Neuronal stem cell (in vitro differentiated cells): ENCODE results near the gene SPAAR.

ENCODE experiments used
- DNase-seq: peaks from one replicate; pipeline ENCODE4 v3.0.0-alpha.2; 2013; ENCODE audit warnings: low spot score
- H2AFZ ChIP-seq: one replicate; pipeline ENCODE4 v1.6.1; 2013; ENCODE audit warnings: mild to moderate bottlenecking, low read length, inconsistent platforms
- H2AK5ac ChIP-seq: 2 replicates; pipeline ENCODE4 v1.6.1; 2013; ENCODE audit warnings: low read depth, mild to moderate bottlenecking, inconsistent platforms, low read length, moderate library complexity, mixed read lengths
- H2BK120ac ChIP-seq: 2 replicates; pipeline ENCODE4 v1.6.1; 2013; ENCODE audit warnings: low read depth, mild to moderate bottlenecking, inconsistent platforms, low read length, moderate library complexity, mixed read lengths
- H2BK12ac ChIP-seq: one replicate; pipeline ENCODE4 v1.6.1; 2013; ENCODE audit warnings: low read length, inconsistent platforms
- H2BK15ac ChIP-seq: 2 replicates; pipeline ENCODE4 v1.6.1; 2013; ENCODE audit warnings: mild to moderate bottlenecking, low read length, inconsistent platforms, mixed read lengths
- H2BK5ac ChIP-seq: one replicate; pipeline ENCODE4 v1.6.1; 2013; ENCODE audit warnings: inconsistent platforms, mild to moderate bottlenecking, low read length, moderate library complexity
- H3K14ac ChIP-seq: one replicate; pipeline ENCODE4 v1.6.1; 2013; ENCODE audit warnings: low read length, inconsistent platforms
- H3K18ac ChIP-seq: 2 replicates; pipeline ENCODE4 v1.6.1; 2013; ENCODE audit warnings: low read length, inconsistent platforms
- H3K23ac ChIP-seq: 2 replicates; pipeline ENCODE4 v1.6.1; 2013; ENCODE audit warnings: low read depth, mild to moderate bottlenecking, mixed read lengths, low read length, inconsistent platforms; ENCODE audit not compliant: poor library complexity
- H3K27ac ChIP-seq: replicated peaks from 3 replicates; pipeline ENCODE4 v1.5.1; 2013; ENCODE audit warnings: low read length, inconsistent platforms
- H3K27me3 ChIP-seq, 3 experiments: 2 replicates each; pipeline ENCODE4 v1.6.1; 2013; ENCODE audit warnings: low read length in 3 of 3, mild to moderate bottlenecking in 2 of 3, inconsistent platforms in 1 of 3, low read depth in 1 of 3, mixed read lengths in 1 of 3, moderate library complexity in 1 of 3; ENCODE audit not compliant: control insufficient read depth in 3 of 3, insufficient read depth in 3 of 3
- H3K36me3 ChIP-seq, 2 donors: replicated peaks in 1 of 2; 2 replicates each; pipeline ENCODE4 v1.6.1; 2013; ENCODE audit warnings: low read length in 2 of 2; ENCODE audit not compliant: control insufficient read depth in 2 of 2, insufficient read depth in 2 of 2
- H3K4ac ChIP-seq: 2 replicates; pipeline ENCODE4 v1.6.1; 2013; ENCODE audit warnings: inconsistent platforms, mild to moderate bottlenecking, low read length, moderate library complexity
- H3K4me1 ChIP-seq, 2 donors: 1 replicate in 1 of 2; 2 replicates in 1 of 2; pipeline ENCODE4 v1.6.1; 2013; ENCODE audit warnings: low read length in 2 of 2, low read depth in 1 of 2; ENCODE audit not compliant: control insufficient read depth in 2 of 2, insufficient read depth in 1 of 2
- H3K4me2 ChIP-seq: one replicate; pipeline ENCODE4 v1.6.1; 2013; ENCODE audit warnings: mild to moderate bottlenecking, low read length, inconsistent platforms; ENCODE audit not compliant: insufficient read depth, poor library complexity, severe bottlenecking
- H3K4me3 ChIP-seq, 2 donors: 2 replicates each; pipeline ENCODE4 v1.5.1; 2013; ENCODE audit warnings: low read length in 2 of 2, mild to moderate bottlenecking in 2 of 2, inconsistent platforms in 1 of 2, moderate library complexity in 1 of 2
- H3K79me1 ChIP-seq: one replicate; pipeline ENCODE4 v1.6.1; 2013; ENCODE audit warnings: low read depth, mild to moderate bottlenecking, inconsistent platforms, low read length, moderate library complexity
- H3K9ac ChIP-seq: one replicate; pipeline ENCODE4 v1.6.1; 2013; ENCODE audit warnings: mild to moderate bottlenecking, low read depth, low read length, inconsistent platforms; ENCODE audit not compliant: poor library complexity
- H3K9me3 ChIP-seq, 2 donors: replicated peaks in 1 of 2; 2 replicates each; pipeline versions ENCODE3 to v1.6.1; 2013; ENCODE audit warnings: low read length in 2 of 2, mild to moderate bottlenecking in 2 of 2, inconsistent platforms in 1 of 2, low read depth in 1 of 2, mixed read lengths in 1 of 2, moderate library complexity in 1 of 2; ENCODE audit not compliant: control insufficient read depth in 2 of 2, insufficient read depth in 1 of 2
- H4K8ac ChIP-seq: one replicate; pipeline ENCODE4 v1.6.1; 2013; ENCODE audit warnings: low read depth, mild to moderate bottlenecking, inconsistent platforms, low read length, moderate library complexity
- H4K91ac ChIP-seq: one replicate; pipeline ENCODE4 v1.6.1; 2013; ENCODE audit warnings: low read length, low read depth, mild to moderate bottlenecking, inconsistent platforms; ENCODE audit not compliant: poor library complexity
- WGBS, 2 donors: extraction: QIAGEN DNeasy Blood & Tissue Kit; methylation state at CpG; one replicate each; pipeline ENCODE4 v1.1.7; 2013; ENCODE audit warnings: missing lambda C conversion rate in 2 of 2, mixed read lengths in 1 of 2; ENCODE audit not compliant: insufficient read length in 2 of 2, insufficient replicate concordance in 1 of 2; ENCODE audit errors: extremely low coverage in 2 of 2; 5-methylcytosine and 5-hydroxymethylcytosine counted together

The SPAAR gene

DNA sequence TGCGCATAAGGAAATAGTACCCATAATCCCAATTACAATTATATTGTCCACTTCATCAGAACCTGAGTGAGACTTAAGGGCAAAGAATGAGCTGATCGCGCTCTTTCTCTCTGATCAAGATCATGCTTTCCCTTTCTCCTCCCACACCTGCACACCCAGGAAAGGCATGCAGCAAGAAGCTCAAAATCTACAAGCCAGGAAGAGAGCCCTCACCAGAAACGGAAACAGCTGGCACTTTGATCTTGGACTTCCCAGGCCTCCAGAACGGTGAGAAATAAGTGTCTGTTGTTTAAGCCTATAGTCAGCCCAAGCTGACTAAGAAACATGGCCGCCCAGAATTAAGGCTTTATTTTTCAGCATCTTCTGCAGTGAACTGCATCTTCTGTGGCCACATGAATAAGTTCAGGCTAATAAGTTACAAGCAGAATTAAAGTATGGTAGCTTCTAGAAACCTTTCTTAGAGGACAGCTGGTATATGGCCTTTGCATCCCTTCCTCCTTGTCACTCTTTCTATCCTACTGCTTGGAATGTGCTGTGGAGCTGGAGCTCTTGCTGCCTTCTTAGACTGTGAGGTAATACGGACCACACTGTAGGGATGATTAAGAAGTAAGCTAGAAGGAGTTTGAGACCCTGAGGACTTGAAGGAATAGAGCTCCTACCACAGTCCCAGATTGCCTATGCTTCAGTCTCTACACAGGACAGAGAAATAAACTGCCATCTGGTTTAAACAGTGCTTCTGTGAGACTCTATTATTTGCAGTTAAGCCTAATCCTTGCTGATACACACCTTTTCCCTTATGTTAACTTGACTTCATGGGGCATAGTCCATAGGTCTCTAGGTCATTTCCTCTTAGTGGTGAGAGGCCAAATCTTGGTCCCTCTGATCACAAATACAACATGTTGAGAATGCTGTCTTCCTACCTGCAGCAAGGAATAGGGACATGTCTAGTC lies 31.4 kb downstream of the SPAAR start:
- WGBS, 2 donors = no CpG with 5 or more reads among the region's 7 CpGs

DNA sequence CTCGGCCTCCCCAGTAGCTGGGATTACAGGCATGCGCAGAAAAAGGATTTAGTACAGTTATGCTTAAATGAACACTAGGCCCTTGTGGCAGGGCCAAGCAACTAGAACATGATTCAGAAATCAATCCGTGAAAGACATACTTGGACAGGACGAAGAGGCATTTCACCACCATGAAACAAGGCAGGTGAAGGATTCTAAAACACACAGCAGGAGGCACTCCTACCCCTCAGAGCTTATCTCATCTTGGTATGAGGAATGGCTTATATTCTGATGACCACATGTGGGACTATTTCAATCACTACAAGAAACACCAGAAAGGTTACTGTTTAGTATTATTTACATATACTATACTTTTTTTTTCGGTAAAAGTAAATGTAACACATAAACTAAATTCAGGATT lies 33.0 kb downstream of the SPAAR start:
- Histone ChIP-seq H3K23ac (no peak overlapping the region), H2BK120ac (no peak overlapping the region), H3K14ac (no peak overlapping the region), H3K4me2 (no peak overlapping the region), H2BK12ac (no peak overlapping the region), H3K36me3 (no peaks in the 10 kb centered on the region), H2AFZ (no peak overlapping the region), H2BK15ac (no peak overlapping the region), H3K4me3 (no peak overlapping the region), H4K91ac (no peak overlapping the region), H4K8ac (no peak overlapping the region), H3K27ac (no peak overlapping the region), H3K18ac (no peak overlapping the region), H3K4ac (no peak overlapping the region), H3K27me3 (peaks cover 0 to 22% (median 20%) of the 10 kb centered on the region in 3 experiments), H3K9me3 (peaks cover under 1 to 2% of the 10 kb centered on the region in 2 donors), H3K9ac (no peak overlapping the region), H3K4me1 (no peaks in the 10 kb centered on the region), H2AK5ac (no peak overlapping the region), H2BK5ac (no peak overlapping the region), H3K79me1 (no peaks in the 10 kb centered on the region)
- DNase-seq = no peak
- WGBS, 2 donors = no CpG with 5 or more reads among the region's 5 CpGs

More for the DNA sequence above, 31.4 kb downstream of the SPAAR start:
- H2AFZ ChIP-seq = peak overlapping the region; percentile 36
- H3K23ac ChIP-seq = no peak overlapping the region
- DNase-seq = no peak
- no peak overlapping the region for H4K91ac ChIP-seq
- H3K18ac ChIP-seq = no peak overlapping the region
- H2BK15ac ChIP-seq = no peak overlapping the region
- H3K4me3 ChIP-seq = no peak overlapping the region
- H3K4me1 ChIP-seq = no peaks in the 10 kb centered on the region
- H3K9me3 ChIP-seq = peaks cover 2% of the 10 kb centered on the region in 2 donors
- H3K9ac ChIP-seq = no peak overlapping the region
- peaks cover 0 to 22% (median 20%) of the 10 kb centered on the region in 3 experiments for H3K27me3 ChIP-seq
- no peak overlapping the region for H2BK120ac ChIP-seq
- no peak overlapping the region for H3K4me2 ChIP-seq
- H3K36me3 ChIP-seq = no peaks in the 10 kb centered on the region
- no peak overlapping the region for H2BK5ac ChIP-seq
- no peak overlapping the region for H2BK12ac ChIP-seq
- no peak overlapping the region for H3K4ac ChIP-seq
- H3K79me1 ChIP-seq = no peaks in the 10 kb centered on the region
- no peak overlapping the region for H4K8ac ChIP-seq
- no peak overlapping the region for H3K14ac ChIP-seq
- no peak overlapping the region for H3K27ac ChIP-seq
- H2AK5ac ChIP-seq = no peak overlapping the region

DNA sequence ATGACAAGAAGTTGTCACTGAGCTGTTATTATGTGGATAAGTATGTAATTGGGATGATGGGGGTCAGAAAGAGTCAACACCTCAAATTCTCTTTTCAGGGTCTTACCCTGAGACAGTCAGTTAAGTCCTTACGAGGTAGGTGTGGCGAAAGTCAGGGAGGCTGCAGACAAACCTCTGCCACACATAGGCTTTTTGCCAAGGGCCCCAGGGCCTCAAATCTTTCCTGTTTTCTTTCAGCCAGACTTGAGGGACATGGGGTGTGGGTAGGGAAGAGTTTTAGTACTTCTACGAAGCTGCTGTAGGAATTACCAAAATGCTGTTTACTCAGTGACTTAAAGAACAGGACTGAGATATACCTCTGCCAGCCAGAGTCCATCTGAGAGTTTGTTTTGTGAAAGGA lies 34.9 kb downstream of the SPAAR start:
- H2AK5ac ChIP-seq = no peak overlapping the region
- no CpG with 5 or more reads among the region's 3 CpGs for WGBS, 2 donors
- no peak overlapping the region for H3K18ac ChIP-seq
- no peak for DNase-seq
- no peak overlapping the region for H4K8ac ChIP-seq
- H4K91ac ChIP-seq = no peak overlapping the region
- H3K27me3 ChIP-seq = peaks cover 0 to 27% (median 20%) of the 10 kb centered on the region in 3 experiments
- peaks cover 0 to 2% of the 10 kb centered on the region in 2 donors for H3K9me3 ChIP-seq
- H3K4me1 ChIP-seq = no peaks in the 10 kb centered on the region
- H2BK12ac ChIP-seq = no peak overlapping the region
- no peak overlapping the region for H2BK15ac ChIP-seq
- H3K36me3 ChIP-seq = no peaks in the 10 kb centered on the region
- no peak overlapping the region for H2BK120ac ChIP-seq
- no peak overlapping the region for H3K4ac ChIP-seq
- H3K23ac ChIP-seq = no peak overlapping the region
- no peak overlapping the region for H2BK5ac ChIP-seq
- H3K4me2 ChIP-seq = no peak overlapping the region
- no peak overlapping the region for H3K4me3 ChIP-seq
- H2AFZ ChIP-seq = peak overlapping the region; percentile 83
- H3K9ac ChIP-seq = no peak overlapping the region
- no peak overlapping the region for H3K14ac ChIP-seq
- H3K27ac ChIP-seq = no peak overlapping the region
- H3K79me1 ChIP-seq = no peaks in the 10 kb centered on the region

DNA sequence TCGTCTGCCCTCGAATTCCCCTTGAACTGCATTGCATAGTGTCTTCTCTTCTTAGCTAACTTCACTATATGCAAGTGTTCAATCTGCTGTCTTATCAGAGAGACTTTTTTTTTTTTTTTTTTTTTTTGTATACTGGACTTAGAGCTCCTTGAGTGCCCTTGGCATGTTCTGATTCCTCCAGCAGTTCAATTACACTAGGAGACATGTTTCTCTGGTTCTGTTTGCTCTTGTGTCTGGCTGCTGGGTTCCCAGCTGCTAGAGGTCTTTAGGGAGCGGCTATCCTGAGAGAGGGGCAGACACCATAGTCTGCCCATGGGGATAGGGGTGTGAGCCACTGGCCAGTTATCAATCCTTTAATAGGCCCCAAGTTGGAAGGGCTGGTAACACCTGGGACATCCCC lies 35.6 kb downstream of the SPAAR start:
- Histone ChIP-seq H3K9me3 (peaks cover 0 to 2% of the 10 kb centered on the region in 2 donors), H2AK5ac (no peak overlapping the region), H4K91ac (no peak overlapping the region), H3K27me3 (peaks cover 0 to 29% (median 20%) of the 10 kb centered on the region in 3 experiments), H3K27ac (no peak overlapping the region), H2AFZ (peak overlapping the region; percentile 83), H2BK120ac (no peak overlapping the region), H3K18ac (no peak overlapping the region), H3K9ac (no peak overlapping the region), H3K79me1 (no peaks in the 10 kb centered on the region), H3K14ac (no peak overlapping the region), H2BK12ac (no peak overlapping the region), H3K4ac (no peak overlapping the region), H3K4me2 (no peak overlapping the region), H3K23ac (no peak overlapping the region), H4K8ac (no peak overlapping the region), H2BK15ac (no peak overlapping the region), H3K4me3 (peak overlapping the region in 1 of 2 donors; percentile 31), H3K36me3 (no peaks in the 10 kb centered on the region), H3K4me1 (no peaks in the 10 kb centered on the region), H2BK5ac (no peak overlapping the region)
- no peak for DNase-seq
- WGBS, 2 donors = no CpG with 5 or more reads among the region's 3 CpGs
